Tibial nerve (tissue), 3 donors: ENCODE data around the gene GIPC3.

Experiments
- EP300 ChIP-seq, 2 donors: sonication (generic); formaldehyde crosslinking; IDR thresholded peaks; one replicate each; pipeline ENCODE4 v1.6.1; 2017; ENCODE audit warnings: antibody characterized with exemption in 2 of 2, mild to moderate bottlenecking in 1 of 2
- POLR2A ChIP-seq, 2 donors: fragments of 450-650 bp; IDR thresholded peaks; one replicate each; pipeline ENCODE4 v1.6.1; 2017; ENCODE audit warnings: antibody characterized with exemption in 2 of 2, mild to moderate bottlenecking in 2 of 2, moderate library complexity in 2 of 2

- TF ChIP-seq POLR2A (IDR thresholded peaks at IDR 0.05) (no peak), EP300 (IDR thresholded peaks at IDR 0.05) (no peak)
Observed at GRCh38 chr19:3575260-3575741, 10.0 kb upstream of the GIPC3 start.
